Activated naive CD8-positive, alpha-beta T cell treated with anti-CD3 and anti-CD28 coated beads for 36 hours (primary cell): ENCODE measurements around the gene ARHGEF5. TPM values are rescaled to one million over a fixed set of nuclear protein-coding genes. Genes with fewer than 3 reads are reported as not detected.
"Not testable (repeated sequence)": the region's sequence is repeated elsewhere in the genome, so short reads cannot be mapped to it uniquely, and the experiment has no call there.

Experiments used
- DNase-seq: peaks from one replicate; pipeline ENCODE4 v3.0.0; 2021
- H3K27ac Mint-ChIP-seq: one replicate; pipeline ENCODE4 v1.8.0; 2022; ENCODE audit warnings: mild to moderate bottlenecking, moderate library complexity, mixed read lengths
- H3K27me3 Mint-ChIP-seq: one replicate; pipeline ENCODE4 v1.8.0; 2022; ENCODE audit warnings: mild to moderate bottlenecking, mixed read lengths
- H3K36me3 Mint-ChIP-seq: one replicate; pipeline ENCODE4 v1.8.0; 2021; ENCODE audit warnings: mild to moderate bottlenecking, mixed read lengths
- H3K4me1 Mint-ChIP-seq: one replicate; pipeline ENCODE4 v1.8.0; 2021; ENCODE audit warnings: mixed read lengths
- H3K4me3 Mint-ChIP-seq: one replicate; pipeline ENCODE4 v1.8.0; 2022; ENCODE audit warnings: mild to moderate bottlenecking, moderate library complexity, mixed read lengths
- H3K9me3 Mint-ChIP-seq: one replicate; pipeline ENCODE4 v1.8.0; 2022; ENCODE audit warnings: mixed read lengths
- total RNA-seq, 2 experiments: library from RNA; stranded (reverse); gene quantifications; one replicate each; pipeline ENCODE4 v1.2.3, GENCODE V29; 2021

ARHGEF5 gene
- total RNA-seq, 2 experiments from 2014 or later: 10.9 to 13.3 TPM

- not testable (repeated sequence) for H3K27ac Mint-ChIP-seq, H3K4me3 Mint-ChIP-seq, H3K27me3 Mint-ChIP-seq, H3K4me1 Mint-ChIP-seq, H3K36me3 Mint-ChIP-seq, H3K9me3 Mint-ChIP-seq, DNase-seq
Measured at GRCh38 chr7:144362061-144362460, 6.9 kb downstream of the ARHGEF5 start.

GRCh38 chr7:144365523-144365922 lies 10.3 kb downstream of the ARHGEF5 start:
- not testable (repeated sequence) for H3K36me3 Mint-ChIP-seq, H3K4me3 Mint-ChIP-seq, H3K27ac Mint-ChIP-seq, H3K4me1 Mint-ChIP-seq, H3K9me3 Mint-ChIP-seq, H3K27me3 Mint-ChIP-seq, DNase-seq

GRCh38 chr7:144367250-144367649 lies 12.0 kb downstream of the ARHGEF5 start:
- not testable (repeated sequence) for H3K4me1 Mint-ChIP-seq, H3K36me3 Mint-ChIP-seq, H3K9me3 Mint-ChIP-seq, H3K27me3 Mint-ChIP-seq, DNase-seq, H3K27ac Mint-ChIP-seq, H3K4me3 Mint-ChIP-seq

- not testable (repeated sequence) for H3K9me3 Mint-ChIP-seq, H3K27ac Mint-ChIP-seq, H3K4me3 Mint-ChIP-seq, H3K4me1 Mint-ChIP-seq, H3K27me3 Mint-ChIP-seq, DNase-seq, H3K36me3 Mint-ChIP-seq
Measured at GRCh38 chr7:144369221-144369620, 14.0 kb downstream of the ARHGEF5 start.

GRCh38 chr7:144378651-144379050 lies 23.4 kb downstream of the ARHGEF5 start:
- Mint-ChIP-seq H3K9me3 (no peaks in the 10 kb centered on the region), H3K4me3 (no peak overlapping the region), H3K36me3 (peaks cover 17% of the 10 kb centered on the region), H3K4me1 (no peaks in the 10 kb centered on the region), H3K27me3 (no peaks in the 10 kb centered on the region), H3K27ac (no peak overlapping the region)
- DNase-seq: no peak

- no peak for DNase-seq
- Mint-ChIP-seq H3K27ac (no peak overlapping the region), H3K4me3 (no peak overlapping the region), H3K9me3 (no peaks in the 10 kb centered on the region), H3K36me3 (peaks cover 17% of the 10 kb centered on the region), H3K27me3 (no peaks in the 10 kb centered on the region), H3K4me1 (peaks cover 10% of the 10 kb centered on the region)
Measured at GRCh38 chr7:144379776-144380384, 24.7 kb downstream of the ARHGEF5 start.

GRCh38 chr7:144384071-144384470 lies 28.9 kb downstream of the ARHGEF5 start:
- H3K36me3 Mint-ChIP-seq: peaks cover 3% of the 10 kb centered on the region
- no peaks in the 10 kb centered on the region for H3K9me3 Mint-ChIP-seq
- H3K27ac Mint-ChIP-seq: peak overlapping the region; percentile 16
- H3K4me3 Mint-ChIP-seq: no peak overlapping the region
- H3K4me1 Mint-ChIP-seq: peaks cover 17% of the 10 kb centered on the region
- no peak for DNase-seq
- no peaks in the 10 kb centered on the region for H3K27me3 Mint-ChIP-seq

GRCh38 chr7:144384555-144385245 lies 29.5 kb downstream of the ARHGEF5 start:
- peak; percentile 55 for DNase-seq
- Mint-ChIP-seq H3K27ac (peak overlapping the region; percentile 16), H3K9me3 (no peaks in the 10 kb centered on the region), H3K27me3 (no peaks in the 10 kb centered on the region), H3K4me1 (peaks cover 17% of the 10 kb centered on the region), H3K4me3 (no peak overlapping the region), H3K36me3 (no peaks in the 10 kb centered on the region)

- Mint-ChIP-seq H3K4me1 (peaks cover 17% of the 10 kb centered on the region), H3K36me3 (no peaks in the 10 kb centered on the region), H3K27ac (peak overlapping the region; percentile 3)
Measured at GRCh38 chr7:144386741-144387140, 31.5 kb downstream of the ARHGEF5 start.

GRCh38 chr7:144388950-144389349 lies 33.7 kb downstream of the ARHGEF5 start:
- DNase-seq: no peak
- peaks cover 19% of the 10 kb centered on the region for H3K4me1 Mint-ChIP-seq
- H3K27me3 Mint-ChIP-seq: no peaks in the 10 kb centered on the region
- H3K27ac Mint-ChIP-seq: no peak overlapping the region
- H3K4me3 Mint-ChIP-seq: no peak overlapping the region
- no peaks in the 10 kb centered on the region for H3K9me3 Mint-ChIP-seq
- H3K36me3 Mint-ChIP-seq: no peaks in the 10 kb centered on the region

More at GRCh38 chr7:144386741-144387140, 31.5 kb downstream of the ARHGEF5 start:
- H3K4me3 Mint-ChIP-seq: no peak overlapping the region
- H3K27me3 Mint-ChIP-seq: no peaks in the 10 kb centered on the region
- DNase-seq: no peak
- no peaks in the 10 kb centered on the region for H3K9me3 Mint-ChIP-seq

GRCh38 chr7:144390481-144390880 lies 35.3 kb downstream of the ARHGEF5 start:
- peaks cover 9% of the 10 kb centered on the region for H3K4me1 Mint-ChIP-seq
- no peak overlapping the region for H3K4me3 Mint-ChIP-seq
- no peaks in the 10 kb centered on the region for H3K27me3 Mint-ChIP-seq
- no peak for DNase-seq
- no peaks in the 10 kb centered on the region for H3K9me3 Mint-ChIP-seq
- no peaks in the 10 kb centered on the region for H3K36me3 Mint-ChIP-seq
- H3K27ac Mint-ChIP-seq: no peak overlapping the region

GRCh38 chr7:144391014-144391413 lies 35.8 kb downstream of the ARHGEF5 start:
- Mint-ChIP-seq H3K4me1 (peaks cover 9% of the 10 kb centered on the region), H3K9me3 (no peaks in the 10 kb centered on the region), H3K36me3 (no peaks in the 10 kb centered on the region), H3K27ac (no peak overlapping the region), H3K4me3 (no peak overlapping the region), H3K27me3 (no peaks in the 10 kb centered on the region)
- no peak for DNase-seq

- Mint-ChIP-seq H3K4me3 (peak overlapping the region; percentile 60), H3K9me3 (no peaks in the 10 kb centered on the region), H3K27me3 (no peaks in the 10 kb centered on the region), H3K27ac (no peak overlapping the region), H3K36me3 (no peaks in the 10 kb centered on the region), H3K4me1 (peaks cover 2% of the 10 kb centered on the region)
- DNase-seq: no peak
Measured at GRCh38 chr7:144391823-144392255, 36.6 kb downstream of the ARHGEF5 start.

- H3K4me3 Mint-ChIP-seq: no peak overlapping the region
- DNase-seq: no peak
- H3K9me3 Mint-ChIP-seq: no peaks in the 10 kb centered on the region
- H3K36me3 Mint-ChIP-seq: no peaks in the 10 kb centered on the region
- H3K27ac Mint-ChIP-seq: no peak overlapping the region
- H3K4me1 Mint-ChIP-seq: no peaks in the 10 kb centered on the region
- H3K27me3 Mint-ChIP-seq: no peaks in the 10 kb centered on the region
Measured at GRCh38 chr7:144397086-144397485, 41.9 kb downstream of the ARHGEF5 start.

- Mint-ChIP-seq H3K9me3 (no peaks in the 10 kb centered on the region), H3K27ac (no peak overlapping the region), H3K4me3 (no peak overlapping the region), H3K4me1 (no peaks in the 10 kb centered on the region), H3K27me3 (no peaks in the 10 kb centered on the region), H3K36me3 (no peaks in the 10 kb centered on the region)
- DNase-seq: no peak
Measured at GRCh38 chr7:144398291-144398690, 43.1 kb downstream of the ARHGEF5 start.

- H3K9me3 Mint-ChIP-seq: no peaks in the 10 kb centered on the region
- H3K4me1 Mint-ChIP-seq: no peaks in the 10 kb centered on the region
- H3K27me3 Mint-ChIP-seq: no peaks in the 10 kb centered on the region
- no peaks in the 10 kb centered on the region for H3K36me3 Mint-ChIP-seq
- H3K27ac Mint-ChIP-seq: no peak overlapping the region
- no peak overlapping the region for H3K4me3 Mint-ChIP-seq
- DNase-seq: no peak
Measured at GRCh38 chr7:144398911-144399310, 43.7 kb downstream of the ARHGEF5 start.
